C4-2B (cell line): ENCODE results near the gene INSL6.

Experiments
- ZFX ChIP-seq: fragments of 450-650 bp; IDR thresholded peaks from 2 replicates; pipeline ENCODE4 v1.6.1; 2017
- TF ChIP-seq, protein P1 (sequence below): fragments of 450-650 bp; conservative IDR thresholded peaks from 2 replicates; pipeline ENCODE4 v1.5.1; 2017; ENCODE audit warnings: mild to moderate bottlenecking

DNA sequence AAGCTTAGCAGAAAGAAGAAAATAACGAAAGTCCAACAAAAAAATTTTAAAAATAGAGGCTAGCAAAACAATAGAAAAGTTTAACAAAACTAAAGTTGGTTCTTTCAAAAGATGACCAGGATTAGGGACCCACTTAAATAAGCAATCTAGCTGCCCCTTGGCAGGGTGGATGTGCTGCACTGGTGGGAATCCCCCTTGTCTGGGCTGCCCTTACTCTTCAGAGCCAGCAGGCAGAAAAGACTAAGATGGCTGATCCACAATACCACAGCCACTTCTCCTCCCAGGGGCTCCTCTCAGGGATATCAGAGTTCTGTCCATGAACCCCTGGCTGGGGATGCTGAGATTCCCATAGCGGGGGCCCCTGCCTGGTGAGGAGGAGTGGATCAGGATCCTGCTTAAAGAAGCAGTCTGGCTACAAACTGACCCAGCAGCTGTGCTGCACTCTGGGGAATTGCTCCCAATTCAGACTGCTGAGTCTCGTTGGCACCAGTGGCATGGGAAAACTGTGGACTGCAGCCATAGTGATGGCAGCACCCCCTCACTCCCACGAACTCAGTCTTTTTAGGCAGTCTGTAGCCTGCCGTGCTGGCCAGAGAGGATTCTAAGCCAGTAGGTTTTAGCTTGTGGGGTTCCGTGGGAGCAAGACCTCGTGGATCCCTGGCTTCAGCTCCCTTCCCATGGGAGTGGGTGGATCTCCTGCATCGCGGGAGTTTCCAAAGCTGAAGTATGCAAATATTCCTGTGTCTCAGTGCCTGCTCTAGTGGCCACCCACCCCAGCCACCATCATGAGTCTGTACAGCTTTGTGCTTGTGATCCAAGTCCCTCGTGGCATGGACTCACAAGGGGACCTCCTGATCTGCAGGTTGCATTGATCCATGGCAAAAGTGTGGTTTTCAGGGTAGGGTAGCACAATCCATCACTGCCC lies 2.9 kb upstream of the INSL6 start:
- TF ChIP-seq, protein P1, sequence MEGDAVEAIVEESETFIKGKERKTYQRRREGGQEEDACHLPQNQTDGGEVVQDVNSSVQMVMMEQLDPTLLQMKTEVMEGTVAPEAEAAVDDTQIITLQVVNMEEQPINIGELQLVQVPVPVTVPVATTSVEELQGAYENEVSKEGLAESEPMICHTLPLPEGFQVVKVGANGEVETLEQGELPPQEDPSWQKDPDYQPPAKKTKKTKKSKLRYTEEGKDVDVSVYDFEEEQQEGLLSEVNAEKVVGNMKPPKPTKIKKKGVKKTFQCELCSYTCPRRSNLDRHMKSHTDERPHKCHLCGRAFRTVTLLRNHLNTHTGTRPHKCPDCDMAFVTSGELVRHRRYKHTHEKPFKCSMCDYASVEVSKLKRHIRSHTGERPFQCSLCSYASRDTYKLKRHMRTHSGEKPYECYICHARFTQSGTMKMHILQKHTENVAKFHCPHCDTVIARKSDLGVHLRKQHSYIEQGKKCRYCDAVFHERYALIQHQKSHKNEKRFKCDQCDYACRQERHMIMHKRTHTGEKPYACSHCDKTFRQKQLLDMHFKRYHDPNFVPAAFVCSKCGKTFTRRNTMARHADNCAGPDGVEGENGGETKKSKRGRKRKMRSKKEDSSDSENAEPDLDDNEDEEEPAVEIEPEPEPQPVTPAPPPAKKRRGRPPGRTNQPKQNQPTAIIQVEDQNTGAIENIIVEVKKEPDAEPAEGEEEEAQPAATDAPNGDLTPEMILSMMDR, result no peak
- TF ChIP-seq ZFX, result no peak
